Tibial nerve (tissue), 4 donors: ENCODE measurements around the gene CCDC148.

Source experiments
- EP300 ChIP-seq, 2 donors: sonication (generic); formaldehyde crosslinking; IDR thresholded peaks; one replicate each; pipeline ENCODE4 v1.6.1; 2017; ENCODE audit warnings: antibody characterized with exemption in 2 of 2, mild to moderate bottlenecking in 1 of 2
- POLR2A ChIP-seq, 2 donors: fragments of 450-650 bp; IDR thresholded peaks; one replicate each; pipeline ENCODE4 v1.6.1; 2017; ENCODE audit warnings: antibody characterized with exemption in 2 of 2, mild to moderate bottlenecking in 2 of 2, moderate library complexity in 2 of 2
- TF ChIP-seq, protein P1 (sequence below), 5 experiments: fragments of 200-600 bp in 3 of 5; fragments of 450-650 bp in 2 of 5; sonication (generic) in 3 of 5; IDR thresholded peaks; one replicate each; pipeline ENCODE4 v1.5.1; 2016 to 2019; ENCODE audit warnings: antibody characterized with exemption in 5 of 5, mild to moderate bottlenecking in 3 of 5, moderate library complexity in 2 of 5

DNA sequence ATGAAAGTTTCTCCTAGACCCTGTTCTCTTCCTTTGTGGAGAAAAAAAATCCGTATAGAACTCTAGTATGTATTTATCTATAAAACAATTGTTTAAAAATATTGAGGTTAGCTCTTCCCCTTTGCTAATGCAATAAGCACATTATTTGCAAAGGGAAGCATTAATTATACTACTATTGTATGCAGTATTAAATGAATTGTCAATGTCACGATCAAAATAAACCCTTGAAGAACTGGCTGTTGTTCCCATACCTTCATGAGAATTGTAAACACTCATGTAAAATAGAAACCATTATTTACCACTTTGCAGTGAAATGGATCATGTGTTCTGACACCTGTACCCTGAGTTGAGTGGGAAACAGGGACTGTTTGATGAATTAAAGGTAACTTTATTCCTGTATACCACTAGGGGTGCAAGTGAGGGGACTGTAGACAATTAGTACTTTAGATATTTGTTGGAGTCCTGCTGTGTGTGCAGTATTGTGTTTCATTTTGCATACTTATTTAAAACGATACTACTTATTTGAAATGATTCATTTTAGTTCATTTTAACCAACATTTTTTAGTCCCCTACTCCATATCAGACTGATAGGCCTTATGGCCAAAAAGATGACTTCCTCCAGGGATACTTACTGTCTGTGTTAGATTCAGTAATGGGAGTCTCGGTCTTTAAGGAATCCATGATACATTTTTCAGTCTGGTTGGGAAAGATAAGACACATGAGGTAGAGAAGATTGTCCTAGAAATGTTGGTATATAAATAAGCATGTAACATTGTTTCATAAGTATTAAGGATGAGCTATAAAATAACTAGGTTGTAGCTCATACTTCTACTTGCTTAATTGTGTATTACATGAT, 8.1 kb upstream of the CCDC148 start:
- no peak for TF ChIP-seq EP300 (IDR thresholded peaks at IDR 0.05)
- TF ChIP-seq POLR2A (IDR thresholded peaks at IDR 0.05) = no peak
- TF ChIP-seq, protein P1, sequence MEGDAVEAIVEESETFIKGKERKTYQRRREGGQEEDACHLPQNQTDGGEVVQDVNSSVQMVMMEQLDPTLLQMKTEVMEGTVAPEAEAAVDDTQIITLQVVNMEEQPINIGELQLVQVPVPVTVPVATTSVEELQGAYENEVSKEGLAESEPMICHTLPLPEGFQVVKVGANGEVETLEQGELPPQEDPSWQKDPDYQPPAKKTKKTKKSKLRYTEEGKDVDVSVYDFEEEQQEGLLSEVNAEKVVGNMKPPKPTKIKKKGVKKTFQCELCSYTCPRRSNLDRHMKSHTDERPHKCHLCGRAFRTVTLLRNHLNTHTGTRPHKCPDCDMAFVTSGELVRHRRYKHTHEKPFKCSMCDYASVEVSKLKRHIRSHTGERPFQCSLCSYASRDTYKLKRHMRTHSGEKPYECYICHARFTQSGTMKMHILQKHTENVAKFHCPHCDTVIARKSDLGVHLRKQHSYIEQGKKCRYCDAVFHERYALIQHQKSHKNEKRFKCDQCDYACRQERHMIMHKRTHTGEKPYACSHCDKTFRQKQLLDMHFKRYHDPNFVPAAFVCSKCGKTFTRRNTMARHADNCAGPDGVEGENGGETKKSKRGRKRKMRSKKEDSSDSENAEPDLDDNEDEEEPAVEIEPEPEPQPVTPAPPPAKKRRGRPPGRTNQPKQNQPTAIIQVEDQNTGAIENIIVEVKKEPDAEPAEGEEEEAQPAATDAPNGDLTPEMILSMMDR (IDR thresholded peaks at IDR 0.05) = peak in 4 of 5 experiments; percentile 10 to 28 (median 22)
